Measurements from ENCODE around the gene OS9. TPM values are rescaled to one million over a fixed set of nuclear protein-coding genes. Genes with fewer than 3 reads are reported as not detected.
"Not testable (repeated sequence)": the region's sequence is repeated elsewhere in the genome, so short reads cannot be mapped to it uniquely, and the experiment has no call there.

The OS9 gene
- total RNA-seq, 1 donor from 2014 or later: 263 TPM

DNA sequence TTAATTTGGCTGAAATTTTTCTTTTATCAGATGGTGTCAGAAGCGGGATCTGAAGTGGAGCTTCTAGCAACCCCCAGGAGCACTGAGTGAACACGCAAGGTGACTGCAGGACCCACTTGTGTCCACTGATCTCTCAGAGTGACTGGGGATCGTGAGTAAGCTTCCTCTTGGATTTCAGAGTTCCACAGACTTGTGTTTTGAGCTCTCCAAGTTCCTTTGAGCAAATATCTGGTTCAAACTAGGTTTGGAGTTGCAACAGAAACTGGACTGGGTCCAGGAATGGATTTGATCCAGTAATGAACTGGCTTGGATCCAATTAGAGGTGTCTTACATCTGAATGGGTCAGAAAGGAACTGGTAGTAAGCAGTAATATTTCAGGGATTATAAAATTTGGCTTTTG lies 36.2 kb upstream of the OS9 start:
- Histone ChIP-seq H3K27ac (no peak overlapping the region), H3K4me1 (no peaks in the 10 kb centered on the region), H3K36me3 (no peaks in the 10 kb centered on the region), H3K27me3 (no peaks in the 10 kb centered on the region), H3K9me3 (no peaks in the 10 kb centered on the region), H3K4me3 (no peak overlapping the region)
- ATAC-seq (peak; percentile 80), DNase-seq (no peak)
- intact Hi-C loops (cut with DNase I): no loop called here
- TF ChIP-seq, protein P1, sequence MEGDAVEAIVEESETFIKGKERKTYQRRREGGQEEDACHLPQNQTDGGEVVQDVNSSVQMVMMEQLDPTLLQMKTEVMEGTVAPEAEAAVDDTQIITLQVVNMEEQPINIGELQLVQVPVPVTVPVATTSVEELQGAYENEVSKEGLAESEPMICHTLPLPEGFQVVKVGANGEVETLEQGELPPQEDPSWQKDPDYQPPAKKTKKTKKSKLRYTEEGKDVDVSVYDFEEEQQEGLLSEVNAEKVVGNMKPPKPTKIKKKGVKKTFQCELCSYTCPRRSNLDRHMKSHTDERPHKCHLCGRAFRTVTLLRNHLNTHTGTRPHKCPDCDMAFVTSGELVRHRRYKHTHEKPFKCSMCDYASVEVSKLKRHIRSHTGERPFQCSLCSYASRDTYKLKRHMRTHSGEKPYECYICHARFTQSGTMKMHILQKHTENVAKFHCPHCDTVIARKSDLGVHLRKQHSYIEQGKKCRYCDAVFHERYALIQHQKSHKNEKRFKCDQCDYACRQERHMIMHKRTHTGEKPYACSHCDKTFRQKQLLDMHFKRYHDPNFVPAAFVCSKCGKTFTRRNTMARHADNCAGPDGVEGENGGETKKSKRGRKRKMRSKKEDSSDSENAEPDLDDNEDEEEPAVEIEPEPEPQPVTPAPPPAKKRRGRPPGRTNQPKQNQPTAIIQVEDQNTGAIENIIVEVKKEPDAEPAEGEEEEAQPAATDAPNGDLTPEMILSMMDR (IDR thresholded peaks at IDR 0.05): no peak

DNA sequence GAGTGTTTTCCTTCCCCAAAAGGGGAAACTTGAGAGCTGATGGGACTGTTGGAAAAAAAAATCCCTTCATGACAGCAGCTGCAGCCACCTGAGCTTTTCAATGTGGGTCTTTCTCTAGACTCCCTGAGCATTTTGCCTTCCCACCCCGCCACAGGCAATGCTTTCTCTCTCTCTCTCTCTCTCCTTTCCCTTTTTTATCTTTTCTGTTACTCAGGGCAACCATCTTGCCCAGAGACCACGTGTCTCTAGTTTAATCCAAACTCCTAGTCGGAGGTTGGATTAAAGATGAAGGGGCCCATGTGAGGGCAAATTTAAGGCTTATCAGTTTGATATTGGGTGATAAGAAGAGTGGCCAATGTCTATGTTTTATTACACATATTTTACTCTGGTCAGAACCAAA lies 35.0 kb upstream of the OS9 start:
- ATAC-seq (no peak), DNase-seq (no peak)
- Histone ChIP-seq H3K4me1 (no peaks in the 10 kb centered on the region), H3K36me3 (no peaks in the 10 kb centered on the region), H3K9me3 (no peaks in the 10 kb centered on the region), H3K27ac (no peak overlapping the region), H3K4me3 (no peak overlapping the region), H3K27me3 (no peaks in the 10 kb centered on the region)
- TF ChIP-seq, protein P1 (IDR thresholded peaks at IDR 0.05): no peak
- intact Hi-C loops (cut with DNase I): no loop called here

DNA sequence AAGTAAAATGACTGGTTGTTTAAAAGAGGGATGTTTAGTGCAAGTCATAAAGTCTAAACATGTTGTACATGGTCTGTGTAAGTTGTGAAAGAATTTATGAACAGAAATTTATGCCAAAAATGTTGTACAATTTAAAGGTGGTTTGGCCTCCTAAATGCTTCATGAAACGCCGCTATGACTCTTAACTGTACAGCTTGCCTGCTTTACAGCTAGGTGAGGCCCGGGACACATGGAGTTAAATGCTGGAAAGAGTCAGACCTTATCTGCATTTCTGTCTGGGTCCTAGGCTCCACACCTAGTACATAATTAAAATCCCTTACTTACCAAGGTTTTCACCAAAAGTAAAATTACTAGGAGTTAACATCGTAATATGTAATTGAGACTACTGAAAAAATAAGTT lies 32.6 kb upstream of the OS9 start:
- DNase-seq: no peak
- intact Hi-C loops (cut with DNase I): no loop called here

DNA sequence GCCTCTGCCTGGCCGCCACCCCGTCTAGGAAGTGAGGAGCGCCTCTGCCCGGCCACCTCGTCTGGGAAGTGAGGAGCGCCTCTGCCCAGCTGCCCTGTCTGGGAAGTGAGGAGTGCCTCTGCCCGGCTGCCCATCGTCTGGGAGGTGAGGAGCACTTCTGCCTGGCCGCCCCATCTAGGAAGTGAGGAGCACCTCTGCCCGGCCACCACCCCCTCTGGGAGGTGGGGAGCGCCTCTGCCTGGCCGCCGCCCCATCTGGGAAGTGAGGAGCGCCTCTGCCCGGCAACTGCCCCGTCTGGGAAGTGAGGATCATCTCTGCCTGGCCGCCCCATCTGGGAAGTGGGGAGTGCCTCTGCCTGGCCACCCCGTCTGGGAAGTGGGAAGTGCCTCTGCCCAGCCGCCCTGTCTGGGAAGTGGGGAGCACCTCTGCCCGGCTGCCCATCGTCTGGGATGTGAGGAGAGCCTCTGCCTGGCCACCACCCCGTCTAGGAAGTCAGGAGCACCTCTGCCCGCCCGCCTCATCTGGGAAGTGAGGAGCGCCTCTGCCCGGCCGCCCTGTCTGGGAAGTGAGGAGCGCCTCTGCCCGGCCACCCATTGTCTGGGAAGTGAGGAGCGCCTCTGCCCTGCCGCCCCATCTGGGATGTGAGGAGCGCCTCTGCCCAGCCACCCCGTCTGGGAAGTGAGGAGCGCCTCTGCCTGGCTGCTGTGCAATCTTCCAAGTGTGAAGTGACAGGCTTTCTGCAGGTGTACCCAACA lies 28.7 kb upstream of the OS9 start:
- H3K4me3 ChIP-seq; H3K27ac ChIP-seq; intact Hi-C loops (cut with DNase I); H3K27me3 ChIP-seq; ATAC-seq; H3K9me3 ChIP-seq; H3K4me1 ChIP-seq; H3K36me3 ChIP-seq; DNase-seq: not testable (repeated sequence)

More for the DNA sequence above, 32.6 kb upstream of the OS9 start:
- TF ChIP-seq, protein P1 (IDR thresholded peaks at IDR 0.05): no peak
- no peak for ATAC-seq
- Histone ChIP-seq H3K36me3 (no peaks in the 10 kb centered on the region), H3K27ac (no peak overlapping the region), H3K27me3 (no peaks in the 10 kb centered on the region), H3K4me1 (no peaks in the 10 kb centered on the region), H3K4me3 (no peak overlapping the region), H3K9me3 (no peaks in the 10 kb centered on the region)

DNA sequence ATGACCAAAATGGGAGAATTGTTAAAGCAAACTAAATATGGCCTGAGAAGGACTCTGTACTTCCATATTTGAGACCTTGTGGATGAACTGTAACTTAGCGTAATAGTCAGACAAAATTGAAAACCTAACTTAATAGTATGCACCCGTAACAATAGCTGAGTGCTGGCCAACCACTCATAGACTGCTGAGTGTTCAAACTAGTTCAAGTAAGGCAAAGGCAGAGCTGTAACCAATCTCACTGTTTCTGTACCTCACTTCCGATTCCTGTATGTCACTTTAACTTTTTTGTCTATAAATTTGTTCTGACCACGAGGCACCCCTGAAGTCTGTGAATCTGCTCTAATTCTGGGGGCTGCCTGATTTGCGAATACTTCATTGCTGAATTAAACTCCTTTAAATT lies 27.0 kb upstream of the OS9 start:
- no peaks in the 10 kb centered on the region for H3K4me1 ChIP-seq
- no peak overlapping the region for H3K4me3 ChIP-seq
- DNase-seq (no peak), ATAC-seq (no peak)
- no peaks in the 10 kb centered on the region for H3K36me3 ChIP-seq
- no peaks in the 10 kb centered on the region for H3K27me3 ChIP-seq
- intact Hi-C loops (cut with DNase I): no loop called here
- TF ChIP-seq, protein P1 (IDR thresholded peaks at IDR 0.05): no peak
- H3K9me3 ChIP-seq: no peaks in the 10 kb centered on the region
- H3K27ac ChIP-seq: no peak overlapping the region

DNA sequence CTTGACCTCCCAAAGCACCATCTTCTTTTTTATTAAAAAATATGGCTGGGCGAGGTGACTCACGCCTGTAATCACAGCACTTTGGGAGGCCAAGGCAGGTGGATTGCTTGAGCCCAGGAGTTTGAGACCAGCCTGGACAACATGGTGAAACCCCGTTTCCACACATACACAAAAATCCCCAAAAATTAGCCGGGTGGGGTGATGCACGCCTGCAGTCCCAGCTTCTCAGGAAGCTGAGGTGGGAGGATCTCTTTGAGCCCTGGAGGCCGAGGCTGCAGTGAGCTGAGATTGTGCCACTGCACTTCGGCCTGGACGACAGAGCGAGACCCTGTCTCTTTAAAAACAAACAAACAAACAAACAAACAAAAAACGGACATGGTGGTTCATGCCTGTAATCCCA lies 24.2 kb upstream of the OS9 start:
- DNase-seq; H3K27me3 ChIP-seq; H3K36me3 ChIP-seq; intact Hi-C loops (cut with DNase I); ATAC-seq; H3K4me3 ChIP-seq; H3K9me3 ChIP-seq; H3K27ac ChIP-seq; H3K4me1 ChIP-seq: not testable (repeated sequence)

DNA sequence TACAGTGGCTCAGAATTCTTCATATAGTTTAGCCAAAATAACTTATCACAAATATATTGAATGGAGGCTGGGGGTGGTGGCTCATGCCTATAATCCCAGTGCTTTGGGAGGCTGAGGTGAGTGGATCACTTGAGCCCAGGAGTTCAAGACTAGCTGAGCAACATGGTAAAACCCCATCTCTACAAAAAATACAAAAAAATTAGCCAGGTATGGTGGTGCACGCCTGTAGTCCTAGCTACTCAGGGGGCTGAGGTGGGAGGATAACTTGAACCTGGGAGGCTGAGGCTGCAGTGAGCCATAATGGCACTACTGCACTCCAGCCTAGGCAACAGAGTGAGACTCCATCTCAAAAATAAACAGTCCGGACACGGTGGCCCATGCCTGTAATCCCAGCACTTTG lies 22.1 kb upstream of the OS9 start:
- H3K9me3 ChIP-seq; ATAC-seq; intact Hi-C loops (cut with DNase I); H3K4me1 ChIP-seq; H3K27me3 ChIP-seq; H3K4me3 ChIP-seq; H3K36me3 ChIP-seq; H3K27ac ChIP-seq; DNase-seq: not testable (repeated sequence)
